MCF 10A (cell line): ENCODE measurements around the gene NSUN7. TPM values are rescaled to one million over a fixed set of nuclear protein-coding genes. Genes with fewer than 3 reads are reported as not detected.

ENCODE experiments used
- BruUV-seq: library from RNA; stranded (reverse); fragments of 400-500 nt; replicated peaks from 2 replicates; lab custom pipeline; 2021; lab: Mats Ljungman, UMichigan
- CTCF ChIA-PET: fragments of 300-600 bp; sonication (Branson Sonifier 250); formaldehyde crosslinking; extraction: SDS; loops from one replicate; lab custom pipeline; 2021; ENCODE audit warnings: antibody characterized with exemption, inconsistent platforms; lab: Yijun Ruan, JAX
- POLR2A ChIA-PET: fragments of 300-600, 350-650 bp; sonication (Branson Sonifier 250); formaldehyde crosslinking; extraction: SDS; loops from one replicate; lab custom pipeline; 2020; ENCODE audit warnings: antibody characterized with exemption, inconsistent platforms; lab: Yijun Ruan, JAX
- DNase-seq: peaks from one replicate; pipeline ENCODE4 v3.0.0-alpha.2; 2018; ENCODE audit not compliant: unreplicated experiment
- H3K27ac Mint-ChIP-seq: one replicate; pipeline ENCODE4 v1.8.0; 2022; ENCODE audit warnings: mild to moderate bottlenecking, low read depth, mixed read lengths; ENCODE audit not compliant: unreplicated experiment
- H3K27me3 Mint-ChIP-seq: one replicate; pipeline ENCODE4 v1.8.0; 2022; ENCODE audit warnings: mixed read lengths; ENCODE audit not compliant: insufficient read depth, unreplicated experiment
- H3K36me3 Mint-ChIP-seq: one replicate; pipeline ENCODE4 v1.8.0; 2022; ENCODE audit warnings: mild to moderate bottlenecking, moderate library complexity, mixed read lengths; ENCODE audit not compliant: insufficient read depth, unreplicated experiment
- H3K4me1 Mint-ChIP-seq: one replicate; pipeline ENCODE4 v1.8.0; 2022; ENCODE audit warnings: mixed read lengths; ENCODE audit not compliant: insufficient read depth, unreplicated experiment
- H3K4me3 Mint-ChIP-seq: one replicate; pipeline ENCODE4 v1.8.0; 2022; ENCODE audit warnings: mild to moderate bottlenecking, moderate library complexity, mixed read lengths; ENCODE audit not compliant: unreplicated experiment
- H3K9me3 Mint-ChIP-seq: one replicate; pipeline ENCODE4 v1.8.0; 2022; ENCODE audit warnings: mixed read lengths; ENCODE audit not compliant: unreplicated experiment
- intact Hi-C: fragments of 100-400 bp; cut with micrococcal nuclease; formaldehyde crosslinking; loops from 2 replicates; pipeline ENCODE4 v1.14.1; 2022
- total RNA-seq: library from RNA; stranded (reverse); gene quantifications from 2 replicates; pipeline ENCODE4 v1.2.3, GENCODE V29; 2022
- TF ChIP-seq, protein P1 (sequence below): fragments of 200-600 bp; IDR thresholded peaks from one replicate; pipeline ENCODE4 v1.8.0; 2022; ENCODE audit warnings: antibody characterized with exemption, mild to moderate bottlenecking; ENCODE audit not compliant: unreplicated experiment

The NSUN7 gene
- total RNA-seq, 1 experiment from 2014 or later: not detected

DNA sequence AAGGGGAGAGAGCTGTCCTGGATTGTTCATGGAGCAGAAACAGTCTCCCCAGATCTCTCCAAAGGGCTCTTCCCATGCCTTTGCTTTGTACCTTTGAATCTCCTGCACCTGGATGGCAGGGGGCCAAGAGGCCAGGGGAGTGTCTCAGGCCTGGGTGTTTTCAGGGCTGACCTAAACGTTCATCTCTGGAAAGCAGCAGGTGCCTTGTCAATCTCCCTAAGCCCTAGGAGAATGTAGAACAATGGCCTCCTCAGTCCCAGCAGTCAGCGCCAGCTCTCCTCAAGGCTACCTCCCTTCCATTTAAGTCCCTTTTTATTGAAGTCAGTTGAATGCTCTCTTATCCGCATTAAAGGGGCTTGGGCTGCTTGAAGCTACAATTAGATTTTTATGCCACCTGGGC lies 31.2 kb upstream of the NSUN7 start:
- H3K4me3 Mint-ChIP-seq: no peak overlapping the region
- no TSS peak for BruUV-seq
- no peaks in the 10 kb centered on the region for H3K27me3 Mint-ChIP-seq
- H3K4me1 Mint-ChIP-seq: no peaks in the 10 kb centered on the region
- TF ChIP-seq, protein P1, sequence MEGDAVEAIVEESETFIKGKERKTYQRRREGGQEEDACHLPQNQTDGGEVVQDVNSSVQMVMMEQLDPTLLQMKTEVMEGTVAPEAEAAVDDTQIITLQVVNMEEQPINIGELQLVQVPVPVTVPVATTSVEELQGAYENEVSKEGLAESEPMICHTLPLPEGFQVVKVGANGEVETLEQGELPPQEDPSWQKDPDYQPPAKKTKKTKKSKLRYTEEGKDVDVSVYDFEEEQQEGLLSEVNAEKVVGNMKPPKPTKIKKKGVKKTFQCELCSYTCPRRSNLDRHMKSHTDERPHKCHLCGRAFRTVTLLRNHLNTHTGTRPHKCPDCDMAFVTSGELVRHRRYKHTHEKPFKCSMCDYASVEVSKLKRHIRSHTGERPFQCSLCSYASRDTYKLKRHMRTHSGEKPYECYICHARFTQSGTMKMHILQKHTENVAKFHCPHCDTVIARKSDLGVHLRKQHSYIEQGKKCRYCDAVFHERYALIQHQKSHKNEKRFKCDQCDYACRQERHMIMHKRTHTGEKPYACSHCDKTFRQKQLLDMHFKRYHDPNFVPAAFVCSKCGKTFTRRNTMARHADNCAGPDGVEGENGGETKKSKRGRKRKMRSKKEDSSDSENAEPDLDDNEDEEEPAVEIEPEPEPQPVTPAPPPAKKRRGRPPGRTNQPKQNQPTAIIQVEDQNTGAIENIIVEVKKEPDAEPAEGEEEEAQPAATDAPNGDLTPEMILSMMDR: no peak
- ChIA-PET POLR2A (interaction anchor here (1.1 to 1.2 kb wide), 3 partner anchors 92 to 661 kb away, joined by 3 read pairs; no protein-coding TSS in a partner anchor), CTCF (interaction anchor here (0.6 to 2.0 kb wide), 16 partner anchors 18 to 1194 kb away, joined by 3 to 13 read pairs (median 4); no protein-coding TSS in a partner anchor)
- intact Hi-C loops: loop anchor here (2.0 kb wide), 1 partner anchor 394 kb away; no protein-coding TSS in a partner anchor
- no peaks in the 10 kb centered on the region for H3K9me3 Mint-ChIP-seq
- no peak overlapping the region for H3K27ac Mint-ChIP-seq
- no peaks in the 10 kb centered on the region for H3K36me3 Mint-ChIP-seq
- peak; percentile 18 for DNase-seq

DNA sequence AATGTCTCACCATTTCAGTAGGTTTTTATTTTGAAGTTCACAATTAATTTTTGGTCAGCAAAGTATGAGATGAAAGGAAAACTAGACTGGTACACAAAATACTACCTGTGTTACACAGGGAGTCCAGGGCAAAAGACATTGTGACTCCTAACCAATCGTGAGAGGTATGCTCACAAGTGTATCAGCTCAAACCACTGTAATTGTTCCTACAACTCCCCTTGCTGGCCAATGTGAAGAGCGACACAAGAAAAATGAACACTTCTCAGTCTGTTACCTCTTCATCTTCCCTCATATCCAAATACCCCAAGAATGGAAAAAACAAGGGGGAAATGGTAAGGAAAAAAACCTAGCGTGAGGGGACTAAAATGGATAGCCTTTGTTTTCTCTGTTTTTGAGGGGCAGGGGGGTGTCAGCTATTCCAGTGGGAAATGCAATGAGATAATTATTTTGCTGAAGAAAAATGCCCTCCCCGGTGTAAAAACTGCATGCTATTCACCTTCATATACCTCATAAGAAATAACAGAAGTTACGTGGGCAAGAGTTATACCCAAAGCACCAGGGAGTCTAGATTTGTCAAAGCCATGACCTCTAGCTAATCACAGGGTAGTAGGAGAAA lies 30.6 kb upstream of the NSUN7 start:
- no peaks in the 10 kb centered on the region for H3K4me1 Mint-ChIP-seq
- H3K27me3 Mint-ChIP-seq: no peaks in the 10 kb centered on the region
- ChIA-PET CTCF (interaction anchor here (0.6 to 2.0 kb wide), 21 partner anchors 17 to 1194 kb away, joined by 3 to 13 read pairs (median 4); no protein-coding TSS in a partner anchor), POLR2A (interaction anchor here (0.6 to 1.2 kb wide), 4 partner anchors 93 to 1874 kb away, joined by 3 read pairs; no protein-coding TSS in a partner anchor)
- peak; percentile 74 for DNase-seq
- no peaks in the 10 kb centered on the region for H3K9me3 Mint-ChIP-seq
- no peak overlapping the region for H3K4me3 Mint-ChIP-seq
- intact Hi-C loops: loop anchor here (1.0 to 2.0 kb wide), 5 partner anchors 165 to 663 kb away; partner anchors contain the start of gene N4BP2
- TF ChIP-seq, protein P1: peak; percentile 60
- no peaks in the 10 kb centered on the region for H3K36me3 Mint-ChIP-seq
- no TSS peak for BruUV-seq
- no peak overlapping the region for H3K27ac Mint-ChIP-seq

DNA sequence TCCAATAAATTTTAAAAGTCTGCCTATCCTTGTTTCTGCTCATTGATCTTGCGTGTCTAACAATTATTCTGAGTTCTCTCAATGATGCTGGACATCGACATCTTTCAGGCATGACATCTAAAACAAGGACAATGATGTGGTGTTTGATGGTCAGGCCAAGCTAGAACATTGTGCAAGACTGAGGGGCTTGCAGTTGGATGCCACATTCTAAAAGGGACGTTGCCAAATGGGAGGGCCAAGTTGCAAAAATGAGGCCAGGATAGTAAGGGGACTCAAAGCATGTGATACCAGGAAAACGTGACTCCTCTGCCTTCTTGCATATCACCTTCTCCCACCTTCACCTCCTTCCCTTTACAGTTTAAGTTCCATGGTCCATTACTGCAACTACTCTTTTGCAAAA lies 29.4 kb upstream of the NSUN7 start:
- intact Hi-C loops: no loop called here
- Mint-ChIP-seq H3K4me1 (no peaks in the 10 kb centered on the region), H3K9me3 (no peaks in the 10 kb centered on the region), H3K36me3 (no peaks in the 10 kb centered on the region), H3K27ac (no peak overlapping the region), H3K4me3 (no peak overlapping the region), H3K27me3 (no peaks in the 10 kb centered on the region)
- CTCF ChIA-PET: interaction anchor here (1.0 to 1.7 kb wide), 6 partner anchors 41 to 571 kb away, joined by 3 to 8 read pairs (median 4); no protein-coding TSS in a partner anchor
- BruUV-seq: no TSS peak
- TF ChIP-seq, protein P1: no peak
- POLR2A ChIA-PET: no interaction called here
- DNase-seq: no peak

DNA sequence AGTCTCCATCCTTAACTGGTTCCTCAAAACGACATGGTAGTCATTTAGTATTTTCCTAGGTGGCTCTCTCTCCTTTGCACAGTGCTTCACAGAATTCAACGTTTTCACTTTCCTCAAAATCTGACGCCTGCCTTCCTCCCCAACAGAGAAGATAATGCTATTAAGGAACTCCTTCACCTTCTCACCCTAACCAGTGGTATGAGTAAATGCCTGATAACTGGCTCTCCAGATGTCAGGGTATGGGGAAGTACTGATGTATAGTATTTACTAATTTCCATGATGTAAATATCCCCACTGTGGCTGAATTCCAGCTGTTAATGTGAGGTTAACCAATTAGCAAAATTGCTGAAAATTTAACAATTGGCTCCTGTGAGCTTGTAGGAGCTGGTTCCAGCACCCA lies 28.8 kb upstream of the NSUN7 start:
- Mint-ChIP-seq H3K27ac (no peak overlapping the region), H3K4me1 (no peaks in the 10 kb centered on the region), H3K4me3 (no peak overlapping the region), H3K9me3 (no peaks in the 10 kb centered on the region), H3K27me3 (no peaks in the 10 kb centered on the region), H3K36me3 (no peaks in the 10 kb centered on the region)
- POLR2A ChIA-PET: no interaction called here
- TF ChIP-seq, protein P1: no peak
- no peak for DNase-seq
- CTCF ChIA-PET: interaction anchor here (0.5 to 1.2 kb wide), 4 partner anchors 17 to 603 kb away, joined by 3 to 4 read pairs (median 4); no protein-coding TSS in a partner anchor
- intact Hi-C loops: no loop called here
- BruUV-seq: no TSS peak
